GM12864 (cell line): ENCODE data around the gene AGA.

Experiments
- DNase-seq: peaks from one replicate; pipeline ENCODE4 v3.0.0-alpha.2; 2011; ENCODE audit warnings: low read depth
- H3K4me3 ChIP-seq: 2 replicates; pipeline ENCODE4 v1.5.1; 2011; ENCODE audit warnings: mild to moderate bottlenecking, low read depth, low read length, control low read depth
- TF ChIP-seq, protein P1 (sequence below): IDR thresholded peaks from 2 replicates; pipeline ENCODE4 v1.5.1; 2011; ENCODE audit warnings: low read depth, mild to moderate bottlenecking, moderate library complexity, low read length, control low read depth, inconsistent platforms; ENCODE audit errors: missing control alignments

AGA gene

DNA sequence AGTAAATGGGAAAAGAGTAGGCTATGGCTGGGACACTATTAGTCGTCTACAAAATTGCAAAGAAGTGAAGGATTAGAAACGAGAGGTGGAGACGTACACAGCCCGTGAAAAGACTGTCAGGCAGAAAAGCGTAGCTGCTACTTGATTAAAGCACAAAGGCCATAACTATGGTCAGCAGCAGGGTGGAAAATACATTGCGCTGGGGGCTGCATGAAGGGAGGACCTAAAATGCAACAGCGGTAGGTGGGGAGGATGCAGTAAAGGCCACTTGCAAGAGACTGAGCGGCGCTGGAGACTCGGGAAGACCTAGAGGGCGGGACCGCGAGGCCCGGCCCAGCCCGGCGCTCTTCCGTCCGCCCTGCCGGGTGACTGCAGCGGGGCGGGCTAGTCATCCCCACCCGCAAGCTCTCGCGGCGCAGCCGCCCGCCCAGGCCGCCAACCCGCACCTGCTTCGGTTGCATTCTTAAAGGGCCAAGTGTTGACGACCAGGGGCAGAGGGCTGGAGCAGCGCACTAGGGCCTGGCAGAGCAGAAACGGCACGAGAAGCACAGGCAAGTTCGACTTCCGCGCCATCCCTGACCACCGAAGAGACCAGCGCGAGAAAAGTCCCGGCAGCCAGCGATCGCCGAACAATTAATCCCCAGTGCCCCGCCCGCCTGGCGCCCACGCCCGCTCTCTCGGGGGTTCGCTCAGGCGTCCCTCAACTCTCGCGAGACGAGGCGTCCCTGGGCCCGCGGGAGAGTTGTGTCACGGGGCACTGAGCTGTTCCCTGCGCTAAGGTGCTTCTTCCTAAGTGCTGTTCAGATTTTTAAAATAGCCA, at the start of gene AGA:
TSS of gene AGA (minus strand) at position 635 of the 820 bp plus-strand sequence. CDS start at position 573, 62 bp downstream.
- DNase-seq: peak; percentile 84
- TF ChIP-seq, protein P1, sequence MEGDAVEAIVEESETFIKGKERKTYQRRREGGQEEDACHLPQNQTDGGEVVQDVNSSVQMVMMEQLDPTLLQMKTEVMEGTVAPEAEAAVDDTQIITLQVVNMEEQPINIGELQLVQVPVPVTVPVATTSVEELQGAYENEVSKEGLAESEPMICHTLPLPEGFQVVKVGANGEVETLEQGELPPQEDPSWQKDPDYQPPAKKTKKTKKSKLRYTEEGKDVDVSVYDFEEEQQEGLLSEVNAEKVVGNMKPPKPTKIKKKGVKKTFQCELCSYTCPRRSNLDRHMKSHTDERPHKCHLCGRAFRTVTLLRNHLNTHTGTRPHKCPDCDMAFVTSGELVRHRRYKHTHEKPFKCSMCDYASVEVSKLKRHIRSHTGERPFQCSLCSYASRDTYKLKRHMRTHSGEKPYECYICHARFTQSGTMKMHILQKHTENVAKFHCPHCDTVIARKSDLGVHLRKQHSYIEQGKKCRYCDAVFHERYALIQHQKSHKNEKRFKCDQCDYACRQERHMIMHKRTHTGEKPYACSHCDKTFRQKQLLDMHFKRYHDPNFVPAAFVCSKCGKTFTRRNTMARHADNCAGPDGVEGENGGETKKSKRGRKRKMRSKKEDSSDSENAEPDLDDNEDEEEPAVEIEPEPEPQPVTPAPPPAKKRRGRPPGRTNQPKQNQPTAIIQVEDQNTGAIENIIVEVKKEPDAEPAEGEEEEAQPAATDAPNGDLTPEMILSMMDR: no peak
- peak within 1 kb of the TSS; percentile 87 for H3K4me3 ChIP-seq

DNA sequence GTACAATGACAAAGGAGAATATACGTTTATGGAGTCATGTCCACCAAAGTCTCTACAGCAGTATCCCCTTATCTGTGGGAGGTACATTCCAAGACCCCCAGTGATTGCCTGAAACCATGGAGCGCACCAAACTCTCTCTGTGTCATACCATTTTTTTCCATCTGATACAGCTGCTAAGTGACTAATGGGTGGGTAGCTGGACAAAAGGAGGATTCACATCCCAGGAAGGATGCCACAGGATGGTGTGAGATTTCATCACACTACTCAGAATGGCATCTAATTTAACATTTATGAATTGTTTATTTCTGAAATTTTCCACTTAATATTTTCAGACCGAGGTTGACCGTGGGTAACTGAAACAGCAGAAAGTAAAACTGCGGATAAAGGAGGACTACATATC, 49.8 kb upstream of the AGA start:
- TF ChIP-seq, protein P1: no peak
- no peak for DNase-seq

DNA sequence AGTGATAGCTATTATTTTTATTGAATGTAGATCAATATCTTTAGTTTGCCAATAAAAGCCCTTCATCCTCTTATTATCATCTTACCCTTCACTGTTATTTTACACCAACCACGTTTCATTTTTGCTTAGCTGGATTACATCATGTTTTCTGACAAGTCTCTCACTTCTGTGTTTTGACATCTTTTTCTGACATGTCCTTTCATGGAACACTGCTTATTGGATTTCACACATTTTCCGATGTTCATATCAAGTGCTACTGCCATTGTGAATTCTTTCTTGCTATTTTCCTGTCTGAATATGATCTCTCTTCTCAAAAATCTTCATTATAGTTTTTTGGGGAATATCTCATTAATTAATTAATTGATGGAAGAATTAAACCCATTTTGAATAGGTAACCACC, 48.5 kb upstream of the AGA start:
- no peak for DNase-seq
- H3K4me3 ChIP-seq: no peak overlapping the region
- TF ChIP-seq, protein P1: no peak

More for the DNA sequence above, 49.8 kb upstream of the AGA start:
- H3K4me3 ChIP-seq: no peak overlapping the region

DNA sequence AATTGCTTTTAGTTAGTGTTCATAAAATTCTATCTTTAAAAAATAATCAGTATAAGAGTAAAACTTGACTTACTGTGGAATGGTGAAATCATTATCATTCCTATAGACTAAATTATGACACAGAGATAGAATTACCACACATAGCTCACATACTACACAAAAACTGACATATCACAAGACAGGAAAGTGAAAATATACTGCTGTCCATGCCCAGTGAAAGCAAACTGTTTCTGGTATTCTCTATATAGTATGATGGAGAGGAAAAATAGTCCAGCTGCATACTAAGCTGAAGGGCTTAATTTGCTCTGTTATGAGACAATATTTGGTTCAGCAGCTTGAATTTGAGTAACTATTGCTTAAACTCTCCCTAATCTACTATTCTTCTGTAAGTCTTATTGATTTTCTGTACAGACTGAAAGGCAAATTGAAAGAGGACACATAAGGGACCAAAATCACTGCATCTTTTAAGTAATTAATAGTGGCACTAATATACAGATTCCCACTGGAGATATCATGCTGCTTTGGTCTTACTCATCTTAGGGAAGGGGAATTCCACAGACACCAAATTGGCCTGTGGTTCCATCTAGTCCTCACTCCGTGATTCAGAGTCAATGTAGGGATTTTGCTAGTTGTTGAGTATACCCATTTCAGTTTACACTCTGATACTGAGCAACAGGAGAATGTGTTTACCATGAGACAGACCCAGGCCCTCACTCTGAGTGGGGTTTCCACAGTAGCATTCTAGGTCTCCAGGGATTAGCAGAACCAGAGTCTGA, 47.4 kb upstream of the AGA start:
- no peak overlapping the region for H3K4me3 ChIP-seq
- no peak for DNase-seq
- TF ChIP-seq, protein P1: no peak

DNA sequence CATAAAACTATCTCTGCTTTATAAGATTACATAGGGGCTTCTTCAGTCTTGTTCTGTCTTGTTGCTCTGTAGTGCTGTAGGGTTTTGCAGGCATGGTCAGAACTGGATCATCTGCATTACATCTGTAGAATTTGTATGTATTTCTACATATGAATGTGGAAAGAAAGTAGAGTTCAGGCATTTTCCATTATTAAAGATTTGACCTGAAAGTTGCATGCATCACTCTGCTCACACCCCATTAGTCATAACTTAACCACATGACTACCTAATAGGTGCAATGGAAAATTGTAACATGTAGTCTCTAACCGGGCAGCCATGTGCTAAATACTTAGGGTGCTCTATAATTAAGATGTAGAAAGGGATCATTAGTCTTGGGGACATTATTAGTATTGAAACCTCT, 45.7 kb upstream of the AGA start:
- TF ChIP-seq, protein P1: no peak
- DNase-seq: no peak
- H3K4me3 ChIP-seq: no peak overlapping the region

DNA sequence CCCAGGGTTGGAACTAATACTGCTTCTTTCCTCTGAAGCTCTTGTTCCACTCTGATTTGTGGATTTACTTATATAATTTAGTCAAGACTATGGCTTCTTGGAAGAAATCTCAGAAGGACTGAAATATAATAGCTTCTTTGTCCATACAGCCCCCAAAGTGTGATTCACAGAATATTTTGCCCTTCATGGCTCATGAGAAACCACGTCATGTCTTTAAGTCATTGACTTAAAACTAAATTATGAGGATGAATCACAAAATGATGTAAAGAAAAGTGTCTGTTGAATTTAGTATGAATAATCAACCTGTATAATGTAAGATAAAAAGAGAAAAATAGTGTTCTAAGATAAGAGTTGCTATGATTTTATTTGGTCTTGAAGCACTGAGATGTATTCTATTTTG, 43.3 kb upstream of the AGA start:
- no peak for DNase-seq
- no peak overlapping the region for H3K4me3 ChIP-seq
- TF ChIP-seq, protein P1: no peak

DNA sequence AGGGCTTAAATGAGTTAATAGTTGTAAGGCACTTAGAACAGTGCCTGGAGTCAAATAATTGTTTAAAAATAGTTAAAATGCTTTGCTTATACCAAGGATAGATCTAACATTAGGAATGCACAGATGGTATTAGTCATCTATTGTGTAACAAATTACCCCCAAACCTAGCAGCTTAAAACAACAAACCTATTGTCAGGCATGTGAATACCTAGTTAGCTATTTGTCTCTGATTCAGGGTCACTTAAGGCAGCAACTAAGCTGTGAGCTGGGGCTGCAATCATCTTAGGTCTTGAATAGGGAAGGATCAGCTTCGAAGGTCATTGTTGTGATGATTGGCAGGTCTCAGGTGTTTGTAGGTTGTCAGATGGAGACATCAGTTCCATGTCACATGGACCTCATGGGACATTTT, 42.4 kb upstream of the AGA start:
- TF ChIP-seq, protein P1: no peak
- H3K4me3 ChIP-seq: no peak overlapping the region

More for the DNA sequence above, 42.4 kb upstream of the AGA start:
- DNase-seq: no peak
